ENCODE data around the gene EHD1.

EHD1 gene

DNA sequence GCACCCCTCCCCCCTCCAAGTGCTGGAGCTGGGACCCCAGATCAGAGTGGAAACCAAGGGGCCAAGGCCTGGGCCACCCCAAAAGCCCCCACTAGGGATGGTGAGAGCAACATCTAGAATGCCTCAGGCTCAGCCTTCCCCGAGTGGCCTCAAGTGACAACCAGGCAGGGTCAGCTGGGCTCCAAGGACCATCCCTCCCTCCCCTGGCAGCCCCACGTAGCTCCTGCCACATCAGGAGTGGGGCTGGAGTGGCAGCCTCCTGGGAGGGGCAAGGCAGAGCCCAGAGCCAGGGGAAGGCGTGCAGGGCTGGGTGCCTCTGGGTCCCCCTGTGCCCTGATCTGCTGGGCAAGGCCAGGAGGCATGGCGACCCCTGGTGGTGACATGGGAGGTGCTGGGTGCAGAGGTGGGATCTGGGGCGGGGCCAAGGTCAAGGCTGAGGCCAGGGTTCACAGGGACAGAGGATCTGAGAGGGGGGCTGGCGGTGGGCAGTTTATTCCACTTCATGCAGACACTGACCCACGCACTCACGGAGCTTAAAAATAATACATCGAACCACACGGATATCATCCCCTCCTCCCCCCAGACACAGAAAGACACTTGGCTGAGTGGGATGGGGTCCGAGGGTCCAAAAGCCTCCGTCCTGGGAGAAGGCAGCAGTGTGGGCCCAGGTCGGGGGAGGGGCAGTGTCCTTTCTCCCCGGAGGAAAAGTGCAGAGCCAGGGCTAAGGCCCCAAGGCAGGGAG, 15.8 kb upstream of the EHD1 start:
- H3K27ac ChIP-seq (ENCODE audit: low read depth, low read length) = no peak overlapping the region
- H3K36me3 ChIP-seq (ENCODE audit: control insufficient read depth in 1 of 2, insufficient read depth in 2 of 2, low read length in 2 of 2) = peaks cover 42 to 45% of the 10 kb centered on the region in 2 experiments
- no peaks in the 10 kb centered on the region for H3K79me1 ChIP-seq (ENCODE audit: low read length)
- H2BK5ac ChIP-seq (ENCODE audit: low read depth, low read length, poor library complexity) = no peak overlapping the region
- H4K12ac ChIP-seq (ENCODE audit: low read depth, low read length) = no peak overlapping the region
- H2BK12ac ChIP-seq (ENCODE audit: low read length) = no peak overlapping the region
- H3K9ac ChIP-seq (ENCODE audit: low read length) = no peak overlapping the region
- H3K4me1 ChIP-seq (ENCODE audit: control insufficient read depth in 1 of 2, insufficient read depth in 2 of 2, low read length in 2 of 2) = peaks cover 0 to under 1% of the 10 kb centered on the region in 2 experiments
- H2AK5ac ChIP-seq (ENCODE audit: low read length) = peak overlapping the region; percentile 44
- no peak overlapping the region for H3K18ac ChIP-seq (ENCODE audit: low read length)
- H3K23ac ChIP-seq (ENCODE audit: low read length) = no peak overlapping the region
- no peak overlapping the region for H3K4me3 ChIP-seq (ENCODE audit: low read depth, low read length)
- no peaks in the 10 kb centered on the region for H3K79me2 ChIP-seq (ENCODE audit: control insufficient read depth, insufficient read depth, low read length, poor library complexity)
- H2BK120ac ChIP-seq (ENCODE audit: insufficient read depth, low read length, poor library complexity) = no peak overlapping the region
- no peak overlapping the region for H2AFZ ChIP-seq (ENCODE audit: insufficient read depth, low read length, poor library complexity)
- peak; percentile 62 to 91 for DNase-seq
- no CpG with 5 or more reads among the region's 14 CpGs for WGBS (ENCODE audit: extremely low coverage, insufficient coverage, insufficient read length)
- H3K4ac ChIP-seq (ENCODE audit: low read depth, low read length) = no peak overlapping the region
- H3K14ac ChIP-seq (ENCODE audit: low read length) = no peak overlapping the region
- H3K9me3 ChIP-seq (ENCODE audit: insufficient read depth, low read depth, low read length) = no peaks in the 10 kb centered on the region
- no peak overlapping the region for H4K91ac ChIP-seq (ENCODE audit: low read depth, low read length)
- H3K4me2 ChIP-seq (ENCODE audit: low read length) = no peak overlapping the region
- no peak overlapping the region for H4K8ac ChIP-seq (ENCODE audit: low read depth, low read length)
- no peaks in the 10 kb centered on the region for H3K27me3 ChIP-seq (ENCODE audit: insufficient read depth, low read length)

GRCh38 chr11:64893194-64894069, 15.0 kb upstream of the EHD1 start:
- no peak overlapping the region for H2BK12ac ChIP-seq (ENCODE audit: low read length)
- H3K4me3 ChIP-seq (ENCODE audit: low read depth, low read length) = no peak overlapping the region
- no peak overlapping the region for H3K18ac ChIP-seq (ENCODE audit: low read length)
- WGBS (ENCODE audit: extremely low coverage, insufficient coverage, insufficient read length) = no CpG with 5 or more reads among the region's 25 CpGs
- H3K9me3 ChIP-seq (ENCODE audit: insufficient read depth, low read depth, low read length) = no peaks in the 10 kb centered on the region
- H3K4me1 ChIP-seq (ENCODE audit: control insufficient read depth in 1 of 2, insufficient read depth in 2 of 2, low read length in 2 of 2) = peaks cover 0 to 3% of the 10 kb centered on the region in 2 experiments
- H4K91ac ChIP-seq (ENCODE audit: low read depth, low read length) = no peak overlapping the region
- DNase-seq = no peak
- no peak overlapping the region for H4K8ac ChIP-seq (ENCODE audit: low read depth, low read length)
- H2AFZ ChIP-seq (ENCODE audit: insufficient read depth, low read length, poor library complexity) = no peak overlapping the region
- H3K79me2 ChIP-seq (ENCODE audit: control insufficient read depth, insufficient read depth, low read length, poor library complexity) = no peaks in the 10 kb centered on the region
- no peak overlapping the region for H4K12ac ChIP-seq (ENCODE audit: low read depth, low read length)
- H3K9ac ChIP-seq (ENCODE audit: low read length) = no peak overlapping the region
- no peak overlapping the region for H3K4ac ChIP-seq (ENCODE audit: low read depth, low read length)
- no peaks in the 10 kb centered on the region for H3K79me1 ChIP-seq (ENCODE audit: low read length)
- no peak overlapping the region for H2BK120ac ChIP-seq (ENCODE audit: insufficient read depth, low read length, poor library complexity)
- no peak overlapping the region for H2BK5ac ChIP-seq (ENCODE audit: low read depth, low read length, poor library complexity)
- H3K27me3 ChIP-seq (ENCODE audit: insufficient read depth, low read length) = no peaks in the 10 kb centered on the region
- H3K14ac ChIP-seq (ENCODE audit: low read length) = no peak overlapping the region
- H3K4me2 ChIP-seq (ENCODE audit: low read length) = no peak overlapping the region
- H3K27ac ChIP-seq (ENCODE audit: low read depth, low read length) = no peak overlapping the region
- H3K36me3 ChIP-seq (ENCODE audit: control insufficient read depth in 1 of 2, insufficient read depth in 2 of 2, low read length in 2 of 2) = peaks cover 36 to 39% of the 10 kb centered on the region in 2 experiments
- no peak overlapping the region for H3K23ac ChIP-seq (ENCODE audit: low read length)
- H2AK5ac ChIP-seq (ENCODE audit: low read length) = no peak overlapping the region

- Histone ChIP-seq H2BK5ac (ENCODE audit: low read depth, low read length, poor library complexity) (no peak overlapping the region), H3K9me3 (ENCODE audit: insufficient read depth, low read depth, low read length) (no peaks in the 10 kb centered on the region), H3K27ac (ENCODE audit: low read depth, low read length) (no peak overlapping the region), H3K18ac (ENCODE audit: low read length) (no peak overlapping the region), H3K4me2 (ENCODE audit: low read length) (no peak overlapping the region), H3K4me3 (ENCODE audit: low read depth, low read length) (no peak overlapping the region), H3K27me3 (ENCODE audit: insufficient read depth, low read length) (no peaks in the 10 kb centered on the region), H2BK12ac (ENCODE audit: low read length) (no peak overlapping the region), H3K4me1 (ENCODE audit: control insufficient read depth in 1 of 2, insufficient read depth in 2 of 2, low read length in 2 of 2) (peaks cover 4 to 7% of the 10 kb centered on the region in 2 experiments), H4K8ac (ENCODE audit: low read depth, low read length) (no peak overlapping the region), H3K23ac (ENCODE audit: low read length) (no peak overlapping the region), H3K79me1 (ENCODE audit: low read length) (peaks cover 4% of the 10 kb centered on the region), H4K91ac (ENCODE audit: low read depth, low read length) (no peak overlapping the region), H3K79me2 (ENCODE audit: control insufficient read depth, insufficient read depth, low read length, poor library complexity) (no peaks in the 10 kb centered on the region), H3K4ac (ENCODE audit: low read depth, low read length) (no peak overlapping the region), H3K9ac (ENCODE audit: low read length) (no peak overlapping the region), H3K36me3 (ENCODE audit: control insufficient read depth in 1 of 2, insufficient read depth in 2 of 2, low read length in 2 of 2) (peaks cover 30 to 33% of the 10 kb centered on the region in 2 experiments), H4K12ac (ENCODE audit: low read depth, low read length) (no peak overlapping the region), H2AFZ (ENCODE audit: insufficient read depth, low read length, poor library complexity) (no peak overlapping the region), H2BK120ac (ENCODE audit: insufficient read depth, low read length, poor library complexity) (no peak overlapping the region), H3K14ac (ENCODE audit: low read length) (no peak overlapping the region), H2AK5ac (ENCODE audit: low read length) (no peak overlapping the region)
- no CpG with 5 or more reads among the region's 10 CpGs for WGBS (ENCODE audit: extremely low coverage, insufficient coverage, insufficient read length)
- DNase-seq = no peak
These were observed 14.4 kb upstream of the EHD1 start for GRCh38 chr11:64892838-64893193.

DNA sequence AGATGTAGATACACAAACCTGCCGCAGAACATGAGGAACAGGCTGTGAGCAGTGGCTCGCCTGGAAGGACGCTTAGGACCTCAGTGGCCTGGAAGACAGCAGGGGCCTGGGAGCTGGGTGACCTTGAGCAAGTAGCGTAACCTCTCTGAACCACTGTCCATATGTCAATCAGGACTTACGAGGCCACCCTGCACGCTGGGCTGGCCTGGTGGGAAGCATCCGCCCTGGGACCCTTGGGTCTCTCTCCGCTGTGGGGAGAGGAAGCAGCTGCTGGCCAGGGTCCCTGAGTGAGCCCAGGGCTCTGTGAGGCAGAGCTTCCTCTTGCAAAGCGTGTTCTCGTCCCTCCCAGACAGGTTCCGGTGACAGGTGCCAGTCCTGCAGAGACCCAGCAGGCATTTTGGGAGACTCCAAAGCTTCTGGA, 14.0 kb upstream of the EHD1 start:
- no peak overlapping the region for H2AK5ac ChIP-seq (ENCODE audit: low read length)
- H3K23ac ChIP-seq (ENCODE audit: low read length) = no peak overlapping the region
- no peak overlapping the region for H2BK120ac ChIP-seq (ENCODE audit: insufficient read depth, low read length, poor library complexity)
- no peak overlapping the region for H2AFZ ChIP-seq (ENCODE audit: insufficient read depth, low read length, poor library complexity)
- H3K4ac ChIP-seq (ENCODE audit: low read depth, low read length) = no peak overlapping the region
- H4K12ac ChIP-seq (ENCODE audit: low read depth, low read length) = no peak overlapping the region
- no peak overlapping the region for H4K91ac ChIP-seq (ENCODE audit: low read depth, low read length)
- H3K4me1 ChIP-seq (ENCODE audit: control insufficient read depth in 1 of 2, insufficient read depth in 2 of 2, low read length in 2 of 2) = peaks cover 7% of the 10 kb centered on the region in 2 experiments
- H3K36me3 ChIP-seq (ENCODE audit: control insufficient read depth in 1 of 2, insufficient read depth in 2 of 2, low read length in 2 of 2) = peaks cover 26 to 29% of the 10 kb centered on the region in 2 experiments
- H3K27me3 ChIP-seq (ENCODE audit: insufficient read depth, low read length) = no peaks in the 10 kb centered on the region
- WGBS (ENCODE audit: extremely low coverage, insufficient coverage, insufficient read length) = no CpG with 5 or more reads among the region's 11 CpGs
- H3K14ac ChIP-seq (ENCODE audit: low read length) = no peak overlapping the region
- H3K9ac ChIP-seq (ENCODE audit: low read length) = no peak overlapping the region
- no peak overlapping the region for H3K4me2 ChIP-seq (ENCODE audit: low read length)
- no peak overlapping the region for H2BK5ac ChIP-seq (ENCODE audit: low read depth, low read length, poor library complexity)
- no peak overlapping the region for H2BK12ac ChIP-seq (ENCODE audit: low read length)
- no peak for DNase-seq
- H3K9me3 ChIP-seq (ENCODE audit: insufficient read depth, low read depth, low read length) = no peaks in the 10 kb centered on the region
- H4K8ac ChIP-seq (ENCODE audit: low read depth, low read length) = no peak overlapping the region
- no peak overlapping the region for H3K4me3 ChIP-seq (ENCODE audit: low read depth, low read length)
- H3K27ac ChIP-seq (ENCODE audit: low read depth, low read length) = no peak overlapping the region
- H3K18ac ChIP-seq (ENCODE audit: low read length) = no peak overlapping the region
- no peaks in the 10 kb centered on the region for H3K79me2 ChIP-seq (ENCODE audit: control insufficient read depth, insufficient read depth, low read length, poor library complexity)
- peaks cover 6% of the 10 kb centered on the region for H3K79me1 ChIP-seq (ENCODE audit: low read length)
